HUDEP-2 (cell line): ENCODE measurements around the gene CCN5.
"Not testable (repeated sequence)": the region's sequence is repeated elsewhere in the genome, so short reads cannot be mapped to it uniquely, and the experiment has no call there.

Source experiments
- DNase-seq, 76 experiments: peaks; one replicate each; lab custom pipeline; 2025; ENCODE audit not compliant: unreplicated experiment in 76 of 76; lab: John Stamatoyannopoulos, UW

The CCN5 gene

DNA sequence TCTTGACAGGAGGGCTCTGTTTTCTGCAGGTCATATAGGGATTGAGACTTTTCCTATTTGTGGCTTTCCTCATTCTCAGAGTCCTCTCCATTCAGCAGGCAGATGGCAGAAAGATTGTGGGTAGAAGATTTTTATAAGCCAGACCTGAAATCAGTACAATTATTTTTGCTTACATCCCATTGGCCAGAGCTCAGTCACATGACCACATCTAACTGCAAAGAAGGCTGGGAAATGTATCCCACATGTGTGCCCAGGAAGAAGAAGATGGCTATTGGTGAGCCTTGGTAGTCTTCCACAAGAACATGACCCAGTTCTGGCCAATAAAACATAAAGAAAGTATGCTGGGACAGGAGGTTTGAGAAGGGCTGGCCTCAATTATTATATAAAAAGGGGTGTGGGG is 21.5 kb upstream of the CCN5 start:
- no peak for DNase-seq

DNA sequence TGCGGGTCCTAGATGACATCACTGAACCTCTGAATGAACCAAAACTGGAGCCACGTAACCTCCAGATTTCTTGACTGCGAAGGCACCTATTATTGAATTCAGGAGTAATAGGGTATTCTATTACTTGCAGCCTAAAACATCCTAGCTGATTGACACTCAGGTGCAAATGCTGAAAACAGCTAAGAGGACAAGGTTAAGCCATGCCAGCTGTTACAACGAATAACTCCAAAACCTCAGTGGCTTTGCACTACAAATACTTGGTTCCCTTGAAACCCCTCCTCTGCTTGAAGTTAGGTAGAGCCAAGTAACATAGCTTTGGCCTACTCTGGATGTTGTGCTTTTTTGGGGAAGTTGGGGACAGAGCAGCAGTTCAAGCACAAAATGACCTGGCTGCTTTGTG is 21.0 kb upstream of the CCN5 start:
- no peak for DNase-seq

DNA sequence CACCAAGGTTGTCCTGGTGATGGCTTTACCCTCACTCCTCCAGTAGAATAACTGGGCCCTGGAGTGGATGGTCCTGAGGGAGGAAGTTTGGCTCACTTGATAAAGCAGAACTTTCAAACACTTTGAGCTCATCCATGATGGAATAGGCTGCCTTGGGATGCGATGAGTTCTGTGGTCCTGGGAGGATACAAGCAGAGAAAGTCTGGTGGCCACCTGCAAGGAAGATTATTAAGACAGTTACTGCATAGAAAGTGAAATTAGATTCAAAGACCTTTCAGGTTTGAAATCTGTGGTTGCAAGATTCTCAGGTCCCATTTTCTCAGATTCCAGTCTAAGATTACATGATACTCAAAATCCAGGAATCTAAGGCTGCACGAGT is 19.9 kb upstream of the CCN5 start:
- DNase-seq, result no peak

DNA sequence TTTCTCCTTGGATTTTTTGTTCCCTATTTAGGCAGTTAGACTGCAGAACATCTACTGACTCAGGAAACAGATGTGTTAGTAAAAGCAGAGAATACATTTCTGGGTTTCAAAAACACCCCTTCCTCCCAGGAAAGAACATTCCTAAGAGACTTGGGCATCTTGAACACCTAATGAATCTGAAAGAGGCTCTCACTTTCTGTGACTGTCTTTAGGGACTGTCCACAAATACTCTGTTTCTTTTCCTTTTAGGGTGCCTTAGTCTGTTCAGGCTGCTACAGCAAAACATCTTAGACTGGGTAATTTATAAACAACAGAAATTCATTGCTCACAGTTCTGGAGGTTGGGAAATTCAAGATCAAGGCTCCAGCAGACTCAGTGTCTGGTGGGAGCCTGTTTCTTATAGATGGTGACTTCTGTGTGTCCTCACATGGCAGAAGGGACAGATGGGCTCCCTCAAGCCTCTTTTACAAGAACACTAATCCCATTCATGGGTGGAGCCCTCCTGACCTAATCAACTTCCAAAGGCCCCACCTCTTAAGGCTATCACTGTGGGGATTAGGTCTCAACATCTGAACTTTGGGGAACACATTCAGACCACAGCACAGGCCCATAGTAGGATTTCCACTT is 19.4 kb upstream of the CCN5 start:
- DNase-seq, result no peak

DNA sequence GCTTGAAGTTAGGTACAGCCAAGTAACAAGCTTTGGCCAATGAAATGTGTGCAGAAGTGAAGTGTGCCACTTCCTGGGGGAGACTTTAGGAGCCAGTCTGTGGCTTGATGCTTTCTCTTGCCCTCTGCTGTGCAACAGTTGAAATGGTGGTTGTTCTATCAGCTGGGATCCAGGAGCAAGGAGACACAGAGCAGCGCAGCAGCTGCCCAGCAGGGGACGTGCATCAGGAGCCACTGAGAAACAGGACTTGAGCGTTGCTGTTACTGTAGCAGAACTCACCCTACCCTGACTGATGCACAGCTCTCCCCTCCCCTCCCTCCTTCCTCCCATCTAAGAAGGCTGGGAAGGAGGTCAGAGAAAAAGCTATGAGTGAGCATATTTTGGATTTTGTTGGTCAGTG is 18.9 kb upstream of the CCN5 start:
- peak in 4 of 76 experiments; percentile 5 to 16 (median 12) for DNase-seq

DNA sequence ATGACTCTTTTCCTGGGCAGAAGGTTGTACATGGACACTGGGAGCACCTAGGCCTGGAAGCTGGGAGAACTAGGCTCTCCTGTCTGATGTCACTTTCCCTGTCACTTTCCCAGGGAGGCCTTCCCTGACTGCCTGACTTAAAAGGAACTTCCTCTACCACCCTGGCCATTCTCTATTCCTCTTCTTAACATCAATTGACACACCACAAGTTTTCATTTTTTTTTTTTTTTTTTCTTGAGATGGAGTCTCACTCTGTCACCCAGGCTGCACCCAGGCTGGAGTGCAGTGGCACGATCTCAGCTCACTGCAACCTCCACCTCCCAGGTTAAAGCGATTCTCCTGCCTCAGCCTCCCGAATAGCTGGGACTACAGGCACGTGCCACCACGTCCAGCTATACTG is 18.1 kb upstream of the CCN5 start:
- not testable (repeated sequence) for DNase-seq

DNA sequence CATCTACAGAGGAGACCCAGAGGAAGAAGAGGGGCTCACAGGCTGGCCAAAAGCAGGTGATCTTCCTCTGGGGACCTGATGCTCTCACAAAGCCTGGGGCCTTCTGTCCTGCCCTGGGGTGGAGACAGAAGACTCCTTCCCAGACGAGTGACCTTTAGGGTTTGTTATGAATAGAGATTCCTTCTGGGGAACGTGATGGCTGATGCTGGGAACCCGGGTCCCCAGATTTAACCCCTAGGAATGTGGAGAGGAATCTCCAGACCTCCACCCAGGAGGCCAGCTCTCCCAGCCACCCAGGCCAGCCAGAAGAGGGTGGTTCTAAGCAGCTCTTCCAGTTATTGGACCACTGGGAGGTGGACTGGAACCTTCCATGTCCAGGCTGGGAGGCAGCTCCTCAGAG is 16.8 kb upstream of the CCN5 start:
- DNase-seq, result no peak

DNA sequence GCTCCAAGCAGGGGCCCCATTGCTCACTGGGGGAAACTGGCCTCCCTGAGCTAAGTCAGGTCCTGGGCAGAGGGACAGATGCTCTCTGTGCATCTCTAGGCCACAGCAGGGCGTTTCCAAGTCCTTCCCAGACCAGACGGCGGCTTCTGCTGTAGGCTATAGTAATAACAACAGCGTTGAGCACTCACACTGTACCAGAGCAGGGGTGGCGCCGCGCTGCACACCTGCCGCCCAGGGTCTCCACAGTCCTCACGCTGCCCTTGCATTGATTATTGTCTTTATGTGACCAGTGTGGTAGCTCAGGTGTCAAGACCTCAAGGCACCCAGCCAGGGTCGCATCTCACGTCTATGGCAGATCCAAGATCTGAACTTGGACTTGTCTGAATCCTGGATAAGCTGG is 14.9 kb upstream of the CCN5 start:
- no peak for DNase-seq

DNA sequence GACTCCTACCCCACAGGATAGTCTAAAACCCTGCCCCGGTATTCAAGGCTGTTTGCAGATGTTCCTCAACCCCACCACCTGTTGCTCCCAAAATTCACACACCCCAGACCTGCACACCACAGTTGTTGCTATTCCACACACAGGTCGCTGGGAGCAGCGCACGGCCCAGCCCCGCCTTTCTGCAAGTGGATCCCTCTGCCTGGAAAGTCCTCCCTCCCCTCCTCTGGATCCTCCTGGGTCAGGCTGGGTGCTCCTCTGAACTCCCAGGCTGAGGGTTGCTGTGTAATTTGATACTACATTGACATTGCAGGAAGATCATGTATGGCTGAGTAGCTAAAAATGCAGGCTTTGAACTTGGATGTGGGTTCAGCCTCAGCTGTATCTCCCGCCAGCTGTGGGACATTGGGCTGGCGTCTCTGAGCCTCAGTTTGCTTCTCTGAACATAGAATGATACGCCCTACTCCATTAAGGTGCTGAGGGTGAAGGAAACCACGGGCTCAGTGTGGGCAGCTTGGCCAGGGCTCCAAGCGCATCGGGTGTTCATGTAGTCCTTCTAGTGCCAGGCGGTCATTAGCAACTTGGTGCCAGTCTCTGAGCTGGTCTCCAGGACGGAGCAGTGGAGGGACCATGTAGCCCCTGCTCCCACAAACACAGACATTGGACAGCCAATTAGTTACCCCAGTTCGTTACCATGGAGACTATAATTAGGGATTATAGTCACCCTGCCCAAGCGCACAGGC is 13.9 kb upstream of the CCN5 start:
- no peak for DNase-seq

DNA sequence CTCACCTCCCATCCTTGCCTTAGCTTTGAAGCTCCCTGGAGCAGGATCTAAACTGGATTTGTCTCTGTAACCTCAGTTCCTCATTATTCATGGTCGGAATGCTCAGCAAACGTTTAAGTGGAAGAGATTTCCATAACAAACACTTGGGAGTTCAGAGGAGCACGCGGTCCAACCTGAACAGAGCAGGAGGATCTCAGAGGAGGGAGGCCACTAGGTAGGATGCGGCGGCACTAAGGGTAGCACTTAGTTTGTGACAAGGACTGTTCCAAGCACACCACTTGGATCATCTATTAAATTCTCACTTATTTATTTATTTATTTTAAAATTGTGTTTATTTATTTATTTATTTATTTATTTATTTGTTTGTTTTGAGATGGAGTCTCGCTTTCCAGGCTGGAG is 13.3 kb upstream of the CCN5 start:
- DNase-seq, result no peak

DNA sequence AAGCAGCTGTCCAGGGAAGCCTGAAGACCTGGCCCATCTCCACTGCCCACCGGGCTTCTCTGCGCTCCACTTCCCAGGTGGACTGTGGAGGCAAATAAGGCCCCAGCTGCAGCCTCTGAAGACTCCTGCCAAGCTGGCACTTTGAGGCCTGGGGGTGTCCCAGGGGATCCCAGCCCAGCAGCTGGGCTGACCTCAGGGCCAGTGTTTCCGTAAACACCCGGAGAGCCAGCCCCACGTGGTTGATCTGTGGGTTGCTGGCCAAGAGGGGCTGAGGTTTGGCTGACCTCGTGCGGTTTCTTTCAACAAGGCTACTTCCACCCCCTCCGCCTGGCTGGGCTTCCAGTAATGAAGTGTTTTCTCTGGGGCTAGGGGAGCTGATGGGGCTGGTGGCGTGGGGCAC is 12.4 kb upstream of the CCN5 start:
- DNase-seq, result peak in 2 of 76 experiments; percentile 12 to 19

DNA sequence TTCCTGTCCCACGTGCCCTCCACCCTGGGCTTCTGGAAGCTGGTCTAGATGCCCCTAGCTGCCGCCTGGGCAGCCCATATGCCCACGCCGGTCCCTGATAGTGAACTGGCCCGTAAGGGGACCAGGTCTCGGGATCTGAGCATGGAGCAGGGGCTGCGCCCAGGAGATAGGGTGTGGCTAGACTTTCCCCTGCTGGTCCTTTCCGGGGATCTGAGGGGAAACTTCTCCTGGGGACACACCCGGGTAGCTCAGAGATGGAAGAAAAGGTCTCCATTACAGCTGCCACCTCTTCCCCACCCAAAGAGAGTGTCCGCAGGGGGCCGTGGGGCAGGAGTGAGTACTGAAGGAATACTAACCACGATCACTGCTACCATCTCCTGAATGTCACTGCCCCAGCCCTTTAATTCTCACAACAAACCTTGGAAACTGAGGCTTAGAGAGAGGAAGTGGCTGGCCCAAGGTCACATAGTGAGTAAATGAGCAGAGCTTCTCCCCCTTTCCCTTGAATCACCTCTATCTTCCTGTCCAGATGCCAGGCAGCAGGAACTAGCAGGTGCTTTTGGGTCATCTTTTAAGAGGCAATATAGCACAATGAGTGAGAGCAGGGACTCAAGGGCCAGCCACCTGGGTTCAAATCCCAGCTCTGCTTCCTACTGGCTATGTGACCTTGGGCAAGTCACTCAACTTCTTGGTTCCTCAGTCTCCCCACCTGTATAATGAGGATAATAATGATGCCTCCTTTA is 11.8 kb upstream of the CCN5 start:
- DNase-seq, result no peak

DNA sequence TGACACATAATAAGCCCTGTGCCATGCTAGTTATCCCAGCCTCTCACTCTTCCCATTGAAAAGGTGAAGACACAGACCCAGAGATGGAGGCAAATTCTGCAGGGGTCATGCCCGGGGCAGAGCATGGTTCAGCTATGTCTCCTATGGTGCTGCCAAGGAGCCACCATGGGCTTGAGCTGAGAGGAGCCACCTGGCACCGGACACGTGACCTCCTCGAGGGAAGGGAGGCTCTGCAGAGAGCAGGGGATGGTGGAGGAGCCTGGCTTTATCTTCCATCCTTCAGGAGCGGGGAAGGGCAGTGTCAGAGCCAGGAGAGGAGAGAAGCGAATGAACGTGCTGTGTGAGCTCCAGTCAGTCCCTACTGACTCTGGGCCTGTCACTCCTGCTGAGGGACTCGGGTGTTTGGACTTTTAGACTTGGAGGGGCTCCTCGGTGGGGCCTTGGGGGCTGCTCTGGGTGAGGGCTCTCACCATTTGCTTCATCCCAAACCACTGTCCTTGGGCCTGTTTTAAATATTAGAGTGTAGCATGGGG is 11.1 kb upstream of the CCN5 start:
- no peak for DNase-seq

DNA sequence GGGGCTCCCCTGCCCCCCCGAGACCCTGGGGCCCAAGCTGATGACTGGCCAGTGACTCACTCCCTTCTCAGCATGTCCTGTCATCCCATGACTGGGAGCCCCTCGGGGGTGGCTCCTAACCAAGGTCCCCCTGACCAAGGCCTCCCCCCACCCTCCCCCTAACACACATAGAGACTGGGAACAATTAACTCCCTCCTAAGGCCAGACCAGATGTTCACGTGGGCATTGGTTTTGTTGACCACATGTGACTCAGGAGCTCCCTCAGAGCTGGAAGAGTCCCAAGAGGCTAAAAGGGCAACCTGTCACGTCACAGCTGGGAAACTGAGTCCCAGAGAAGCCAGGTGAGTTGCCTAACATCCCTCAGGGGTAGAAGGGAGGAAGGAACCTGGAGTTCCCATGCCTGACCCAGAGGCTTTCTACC is 10.6 kb upstream of the CCN5 start:
- DNase-seq, result no peak

DNA sequence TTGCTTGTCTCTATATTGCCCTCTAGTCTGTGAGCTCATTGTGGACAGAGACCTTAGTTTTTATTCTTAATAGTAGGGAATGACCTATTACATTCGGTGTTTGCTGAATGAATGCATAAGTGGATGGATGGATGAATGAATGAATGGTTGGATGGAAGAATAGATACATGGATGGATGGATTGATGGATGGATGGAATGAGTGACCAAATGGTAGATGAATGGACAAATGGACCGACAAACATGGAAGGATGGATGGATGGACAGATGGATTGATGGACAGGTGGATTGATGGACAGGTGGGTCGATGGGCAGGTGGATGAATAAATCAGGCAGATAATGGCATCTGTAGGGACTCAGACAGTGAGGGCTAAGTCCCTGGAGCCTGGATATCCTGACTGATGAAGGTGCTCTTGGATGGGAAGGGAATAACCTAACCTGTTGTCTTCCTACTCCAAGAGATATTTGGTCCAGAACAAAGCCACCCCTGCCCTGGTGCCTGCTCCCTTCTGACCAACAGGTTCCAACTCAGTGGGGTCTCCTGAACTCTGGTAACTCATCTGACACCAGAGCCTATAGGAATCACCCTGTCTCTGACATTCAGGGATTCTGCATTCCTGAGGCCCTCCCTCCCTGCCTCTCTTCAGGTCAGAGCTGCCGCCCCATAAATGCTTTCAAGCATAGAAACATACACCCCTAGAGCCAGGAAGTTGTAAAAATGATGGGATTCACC is 9.6 kb upstream of the CCN5 start:
- no peak for DNase-seq

DNA sequence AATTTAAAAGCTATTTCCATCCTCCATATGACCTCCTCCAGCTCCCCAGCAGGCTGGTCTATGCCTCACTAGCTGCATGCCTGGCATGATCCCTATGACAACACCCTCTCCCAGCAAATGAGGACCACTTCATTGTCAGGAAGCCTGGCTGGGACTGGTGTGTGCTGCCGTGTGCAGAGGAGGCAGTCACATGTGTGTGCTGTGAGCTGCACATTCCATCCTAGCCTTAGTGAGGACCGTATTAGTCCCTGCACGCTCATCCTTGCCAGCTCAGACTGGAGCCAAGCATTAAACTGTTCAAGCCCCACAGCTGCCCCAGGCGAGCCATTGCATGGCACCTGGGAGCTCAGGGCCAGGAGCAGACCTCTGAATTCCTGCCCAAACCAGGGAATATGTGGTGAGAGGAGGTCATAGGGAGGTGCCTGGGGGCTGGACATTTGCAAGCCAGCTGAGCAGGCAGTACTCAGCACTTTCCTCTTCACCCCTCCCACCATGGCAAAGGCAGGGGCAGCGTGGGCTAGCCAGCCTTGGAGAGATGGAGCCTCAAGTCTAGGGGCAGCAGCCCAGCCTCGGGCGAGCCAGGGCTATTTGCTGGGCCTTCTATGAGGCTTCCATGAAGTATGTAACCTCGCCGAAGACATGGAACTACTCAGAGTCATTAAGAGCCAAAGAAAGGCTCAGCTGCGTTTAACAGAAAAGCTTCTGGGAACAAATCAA is 8.7 kb upstream of the CCN5 start:
- no peak for DNase-seq

DNA sequence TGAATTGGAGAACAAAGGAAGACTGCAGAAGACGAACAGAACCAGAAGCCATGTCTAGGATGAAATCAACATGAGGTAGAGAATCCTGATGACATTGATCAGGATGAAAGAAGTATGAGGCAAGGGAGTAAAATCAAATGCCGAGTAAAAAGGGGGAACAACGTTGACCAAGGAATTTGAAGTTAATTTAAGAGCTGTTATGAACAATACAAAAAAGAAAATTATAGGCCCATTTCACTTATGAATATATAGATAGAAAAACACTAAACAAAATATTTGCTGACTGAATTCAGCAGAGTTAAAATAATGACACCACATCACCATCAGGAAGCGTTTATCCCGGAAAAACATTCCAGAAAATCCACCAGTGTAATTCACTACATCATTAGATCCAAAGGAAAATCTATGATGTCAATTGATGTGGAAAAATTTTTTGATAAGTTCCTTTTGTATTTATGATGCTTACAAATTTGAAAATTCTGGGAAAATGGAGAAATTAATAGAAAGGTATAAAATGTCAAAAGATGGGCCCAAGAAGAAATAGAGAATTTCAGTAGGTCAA is 8.1 kb upstream of the CCN5 start:
- DNase-seq, result no peak

DNA sequence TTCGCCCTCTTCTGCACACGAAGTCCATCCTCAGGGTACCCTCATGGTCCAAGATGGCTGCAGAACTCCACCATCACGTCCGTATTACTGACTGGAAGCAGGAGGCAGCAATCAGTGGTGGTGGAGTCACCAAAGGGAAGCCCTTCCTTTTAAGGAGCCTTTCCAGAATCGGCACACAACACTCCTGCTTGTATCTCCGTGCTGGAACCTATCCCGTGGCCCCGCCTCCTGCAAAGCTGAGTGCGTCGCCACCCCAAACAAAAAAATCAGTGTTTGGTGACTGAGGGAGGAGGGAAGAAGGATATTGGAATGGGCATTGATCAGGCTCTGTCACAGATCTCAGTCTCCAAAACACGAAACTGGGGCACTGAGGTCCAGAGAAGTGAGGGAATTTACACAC is 5.8 kb upstream of the CCN5 start:
- no peak for DNase-seq

DNA sequence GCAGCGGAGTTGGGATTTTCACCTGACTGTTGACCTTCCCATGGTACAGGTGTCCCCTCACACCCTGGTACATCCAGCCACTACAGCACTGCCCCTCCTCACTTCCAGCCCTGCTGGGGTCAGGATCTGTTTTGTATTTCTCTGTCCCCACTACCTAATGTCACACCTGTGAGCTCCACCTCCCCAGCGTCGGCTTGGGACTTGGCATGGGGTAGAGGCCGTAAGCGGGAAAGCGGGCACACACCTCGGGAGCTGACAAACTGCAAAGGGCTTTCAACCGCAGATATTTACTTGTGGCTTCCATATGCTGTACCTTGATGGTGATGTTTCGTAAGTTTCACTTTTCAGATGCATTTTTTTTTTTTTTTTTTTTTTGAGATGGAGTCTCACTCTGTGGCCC is 5.4 kb upstream of the CCN5 start:
- DNase-seq, result no peak

DNA sequence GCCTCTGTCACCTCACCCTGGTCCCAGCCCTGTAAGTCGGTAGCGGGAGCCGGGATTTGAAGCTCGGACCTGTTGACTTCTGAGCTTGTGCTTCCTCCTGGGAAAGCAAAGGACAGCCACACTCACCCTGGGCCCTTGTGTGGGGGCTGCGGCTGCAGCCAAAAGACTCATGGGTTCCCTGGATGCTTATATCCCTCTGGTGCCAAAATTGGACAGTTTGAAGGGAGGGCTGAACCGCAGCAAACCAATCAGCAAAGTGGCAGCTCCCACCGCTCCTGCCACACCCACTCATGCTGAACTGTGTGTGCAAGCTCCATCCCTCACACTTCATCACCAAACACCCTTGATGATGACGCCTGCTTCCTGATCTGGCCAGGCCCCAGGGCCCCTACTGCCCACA is 3.9 kb upstream of the CCN5 start:
- DNase-seq, result no peak
